ENCODE measurements around the gene SLC49A3. TPM values are rescaled to one million over a fixed set of nuclear protein-coding genes. Genes with fewer than 3 reads are reported as not detected.

Gene SLC49A3
- total and polyA plus RNA-seq, 10 of the 15 experiments (the other 5 are each of a cell fraction or from before 2014, with no cell fraction given) = 0.09 to 0.85 (median 0.18) TPM; not detected in 4

DNA sequence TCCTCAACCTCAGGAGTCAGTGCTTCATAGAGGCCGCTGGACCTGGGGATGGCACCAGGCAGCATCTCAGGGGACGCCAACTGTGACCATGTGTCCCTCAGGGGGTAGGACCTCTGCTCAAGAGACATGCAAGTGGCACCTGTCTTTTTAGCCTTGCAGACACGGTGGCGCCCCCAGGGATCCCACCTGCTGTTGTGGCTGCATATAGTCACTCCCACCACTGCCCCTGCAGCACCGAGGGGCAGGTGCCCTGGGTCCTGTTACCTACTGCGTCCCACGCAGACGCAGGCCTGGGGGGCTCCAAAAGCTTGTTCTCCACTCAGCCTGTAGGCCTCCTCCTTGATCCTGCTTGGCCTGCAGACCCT is 12.1 kb downstream of the SLC49A3 start (continued):
- TF ChIP-seq, protein P1, sequence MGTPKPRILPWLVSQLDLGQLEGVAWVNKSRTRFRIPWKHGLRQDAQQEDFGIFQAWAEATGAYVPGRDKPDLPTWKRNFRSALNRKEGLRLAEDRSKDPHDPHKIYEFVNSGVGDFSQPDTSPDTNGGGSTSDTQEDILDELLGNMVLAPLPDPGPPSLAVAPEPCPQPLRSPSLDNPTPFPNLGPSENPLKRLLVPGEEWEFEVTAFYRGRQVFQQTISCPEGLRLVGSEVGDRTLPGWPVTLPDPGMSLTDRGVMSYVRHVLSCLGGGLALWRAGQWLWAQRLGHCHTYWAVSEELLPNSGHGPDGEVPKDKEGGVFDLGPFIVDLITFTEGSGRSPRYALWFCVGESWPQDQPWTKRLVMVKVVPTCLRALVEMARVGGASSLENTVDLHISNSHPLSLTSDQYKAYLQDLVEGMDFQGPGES (IDR thresholded peaks at IDR 0.05) = no peak
- TF ChIP-seq SREBF2 (IDR thresholded peaks at IDR 0.05; ENCODE audit: low read length) = no peak
- no peak for TF ChIP-seq WRNIP1 (IDR thresholded peaks at IDR 0.05; ENCODE audit: borderline replicate concordance, low read depth, low read length)
- no peak for TF ChIP-seq NFIC (IDR thresholded peaks at IDR 0.05; ENCODE audit: low read depth, low read length)
- no peak for TF ChIP-seq NR2C1 (IDR thresholded peaks at IDR 0.05)
- TF ChIP-seq, protein P2, sequence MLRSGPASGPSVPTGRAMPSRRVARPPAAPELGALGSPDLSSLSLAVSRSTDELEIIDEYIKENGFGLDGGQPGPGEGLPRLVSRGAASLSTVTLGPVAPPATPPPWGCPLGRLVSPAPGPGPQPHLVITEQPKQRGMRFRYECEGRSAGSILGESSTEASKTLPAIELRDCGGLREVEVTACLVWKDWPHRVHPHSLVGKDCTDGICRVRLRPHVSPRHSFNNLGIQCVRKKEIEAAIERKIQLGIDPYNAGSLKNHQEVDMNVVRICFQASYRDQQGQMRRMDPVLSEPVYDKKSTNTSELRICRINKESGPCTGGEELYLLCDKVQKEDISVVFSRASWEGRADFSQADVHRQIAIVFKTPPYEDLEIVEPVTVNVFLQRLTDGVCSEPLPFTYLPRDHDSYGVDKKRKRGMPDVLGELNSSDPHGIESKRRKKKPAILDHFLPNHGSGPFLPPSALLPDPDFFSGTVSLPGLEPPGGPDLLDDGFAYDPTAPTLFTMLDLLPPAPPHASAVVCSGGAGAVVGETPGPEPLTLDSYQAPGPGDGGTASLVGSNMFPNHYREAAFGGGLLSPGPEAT (IDR thresholded peaks at IDR 0.05; ENCODE audit: low read depth) = no peak
- no peak for TF ChIP-seq HCFC1 (IDR thresholded peaks at IDR 0.05; ENCODE audit: low read length)

DNA sequence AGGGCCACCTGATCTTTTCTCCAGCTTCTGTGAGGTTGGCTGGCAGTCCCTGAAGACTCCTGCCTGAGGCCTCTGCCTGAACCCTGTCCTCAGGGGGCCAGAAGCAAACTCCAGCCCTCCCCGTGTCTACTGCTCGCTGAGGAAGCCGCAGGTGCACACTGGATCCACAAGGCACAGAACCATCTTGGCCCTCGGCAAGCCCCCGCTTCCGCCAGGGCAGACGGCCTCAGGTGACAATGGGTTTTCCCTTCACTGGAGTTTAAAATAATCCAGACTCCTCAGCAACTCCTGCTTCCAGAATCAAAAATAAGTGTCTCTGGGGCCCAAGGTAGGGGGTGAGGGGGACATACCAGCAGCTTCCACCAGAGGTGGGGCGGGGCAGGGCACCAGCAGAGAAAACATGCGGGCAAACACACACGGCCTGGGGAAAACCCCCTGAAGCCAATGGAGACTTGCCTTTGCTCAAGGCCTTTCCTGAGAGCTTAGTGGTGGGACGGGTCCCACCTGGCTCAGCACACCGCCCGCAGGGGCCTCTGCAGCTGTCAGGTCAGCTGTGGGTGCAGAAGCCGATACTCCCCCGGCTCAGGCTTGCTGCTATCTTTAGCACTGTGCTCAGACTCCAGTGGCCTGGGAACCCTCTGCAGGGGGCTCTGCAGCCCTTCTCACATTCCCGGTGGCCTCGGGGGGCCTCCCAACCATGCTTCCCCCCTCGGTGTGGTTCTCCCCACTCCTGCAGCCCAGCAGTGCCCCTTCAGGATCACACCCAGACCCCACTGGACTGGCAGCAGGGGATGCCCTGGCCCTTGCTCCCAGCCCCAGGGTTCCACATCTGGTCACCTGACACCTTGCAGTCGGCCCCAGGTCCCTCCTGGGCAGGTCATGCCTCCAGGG is 12.7 kb downstream of the SLC49A3 start:
- peak overlapping the region; percentile 92 for H3K27ac ChIP-seq (ENCODE audit: control insufficient read depth, insufficient read depth)
- peaks cover 4 to 7% of the 10 kb centered on the region in 2 experiments for H3K36me3 ChIP-seq (ENCODE audit: control insufficient read depth in 2 of 2, insufficient read depth in 2 of 2, low read length in 1 of 2)
- POLR2A ChIA-PET = interaction anchor here (0.5 to 2.6 kb wide), 5 partner anchors 12 to 246 kb away, joined by 4 to 14 read pairs (median 7); no protein-coding TSS in a partner anchor
- H3K4me2 ChIP-seq (ENCODE audit: control insufficient read depth, insufficient read depth) = peak overlapping the region; percentile 96
- in situ Hi-C loops (cut with MboI) = no loop called here
- CTCF ChIA-PET = interaction anchor here (0.9 to 2.3 kb wide), 5 partner anchors 8 to 311 kb away, joined by 3 to 8 read pairs (median 4); partner anchors contain the start of gene IDUA
- peak overlapping the region; percentile 53 for H3K9ac ChIP-seq (ENCODE audit: control insufficient read depth, insufficient read depth, low read length)
- RAD21 ChIA-PET (ENCODE audit: unreplicated experiment) = interaction anchor here (0.7 to 1.3 kb wide), 6 partner anchors 12 to 311 kb away, joined by 3 to 5 read pairs (median 4); partner anchors contain the start of gene IDUA
- BruUV-seq (replicated peaks) = TSS peak; percentile 78
- H3K9me3 ChIP-seq (replicated peaks; ENCODE audit: control insufficient read depth, insufficient read depth, low read length) = no peaks in the 10 kb centered on the region
- no peak for DNase-seq (ENCODE audit: low read depth, low spot score)
- peak overlapping the region; percentile 34; the same call in 1 of the 2 replicates for H2AFZ ChIP-seq (ENCODE audit: control insufficient read depth, low read depth, low read length)
- H3K4me1 ChIP-seq (ENCODE audit: control insufficient read depth, insufficient read depth, low read length) = peaks cover 38% of the 10 kb centered on the region
- SMC1A ChIA-PET (ENCODE audit: uncharacterized antibody, unreplicated experiment) = interaction anchor here (1.0 to 1.5 kb wide), 3 partner anchors 23 to 104 kb away, joined by 3 read pairs; no protein-coding TSS in a partner anchor
- intact Hi-C loops (cut with micrococcal nuclease; ENCODE audit: unreplicated experiment) = loop anchor here (2.0 to 10.0 kb wide), 4 partner anchors 23 to 431 kb away; partner anchors contain the start of genes GAK and TMEM175
- H3K4me3 ChIP-seq = peak overlapping the region; percentile 85
- 6% methylated on average over 19 of the region's 19 CpGs for WGBS (ENCODE audit: insufficient coverage, insufficient replicate concordance, low lambda C conversion rate, missing lambda C conversion rate)
- H3K79me2 ChIP-seq (ENCODE audit: control insufficient read depth, insufficient read depth, low read length) = peaks cover 24% of the 10 kb centered on the region
- ATAC-seq = peak; percentile 54
- FAIRE-seq = peak; percentile 71
- no peaks in the 10 kb centered on the region for H3K27me3 ChIP-seq (replicated peaks in 1 of 2; ENCODE audit: control insufficient read depth in 2 of 2, insufficient read depth in 2 of 2, low read length in 1 of 2)
- H4K20me1 ChIP-seq (ENCODE audit: control insufficient read depth, insufficient read depth) = no peaks in the 10 kb centered on the region
- no peak for TF ChIP-seq FOXM1 (IDR thresholded peaks at IDR 0.05; ENCODE audit: low read depth, low read length)
- TF ChIP-seq POLR2A (IDR thresholded peaks at IDR 0.05; ENCODE audit: low read depth, low read length) = no peak
- TF ChIP-seq, protein P3, sequence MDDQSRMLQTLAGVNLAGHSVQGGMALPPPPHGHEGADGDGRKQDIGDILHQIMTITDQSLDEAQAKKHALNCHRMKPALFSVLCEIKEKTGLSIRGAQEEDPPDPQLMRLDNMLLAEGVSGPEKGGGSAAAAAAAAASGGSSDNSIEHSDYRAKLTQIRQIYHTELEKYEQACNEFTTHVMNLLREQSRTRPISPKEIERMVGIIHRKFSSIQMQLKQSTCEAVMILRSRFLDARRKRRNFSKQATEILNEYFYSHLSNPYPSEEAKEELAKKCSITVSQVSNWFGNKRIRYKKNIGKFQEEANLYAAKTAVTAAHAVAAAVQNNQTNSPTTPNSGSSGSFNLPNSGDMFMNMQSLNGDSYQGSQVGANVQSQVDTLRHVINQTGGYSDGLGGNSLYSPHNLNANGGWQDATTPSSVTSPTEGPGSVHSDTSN (IDR thresholded peaks at IDR 0.05; ENCODE audit: insufficient replicate concordance, low read depth, low read length) = no peak
- TF ChIP-seq, protein P4, sequence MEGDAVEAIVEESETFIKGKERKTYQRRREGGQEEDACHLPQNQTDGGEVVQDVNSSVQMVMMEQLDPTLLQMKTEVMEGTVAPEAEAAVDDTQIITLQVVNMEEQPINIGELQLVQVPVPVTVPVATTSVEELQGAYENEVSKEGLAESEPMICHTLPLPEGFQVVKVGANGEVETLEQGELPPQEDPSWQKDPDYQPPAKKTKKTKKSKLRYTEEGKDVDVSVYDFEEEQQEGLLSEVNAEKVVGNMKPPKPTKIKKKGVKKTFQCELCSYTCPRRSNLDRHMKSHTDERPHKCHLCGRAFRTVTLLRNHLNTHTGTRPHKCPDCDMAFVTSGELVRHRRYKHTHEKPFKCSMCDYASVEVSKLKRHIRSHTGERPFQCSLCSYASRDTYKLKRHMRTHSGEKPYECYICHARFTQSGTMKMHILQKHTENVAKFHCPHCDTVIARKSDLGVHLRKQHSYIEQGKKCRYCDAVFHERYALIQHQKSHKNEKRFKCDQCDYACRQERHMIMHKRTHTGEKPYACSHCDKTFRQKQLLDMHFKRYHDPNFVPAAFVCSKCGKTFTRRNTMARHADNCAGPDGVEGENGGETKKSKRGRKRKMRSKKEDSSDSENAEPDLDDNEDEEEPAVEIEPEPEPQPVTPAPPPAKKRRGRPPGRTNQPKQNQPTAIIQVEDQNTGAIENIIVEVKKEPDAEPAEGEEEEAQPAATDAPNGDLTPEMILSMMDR (IDR thresholded peaks at IDR 0.05 in 2 of 3, conservative IDR thresholded peaks at IDR 0.05 in 1 of 3; ENCODE audit: control insufficient read depth in 2 of 3, extremely low read depth in 1 of 3, insufficient read depth in 1 of 3, low read depth in 3 of 3, low read length in 3 of 3) = no peak
- TF ChIP-seq NR2F1 (conservative IDR thresholded peaks at IDR 0.05) = 0 out of 2 replicates have a peak, but pooled peaks have one; percentile 16
- TF ChIP-seq BHLHE40 (IDR thresholded peaks at IDR 0.05; ENCODE audit: borderline replicate concordance in 1 of 2, low read depth in 2 of 2, low read length in 1 of 2) = no peak; a peak in 1 of 4 replicates
- TF ChIP-seq MYC (IDR thresholded peaks at IDR 0.05; ENCODE audit: insufficient read depth, insufficient read length, insufficient replicate concordance, low read length, severe bottlenecking) = no peak
- no peak for TF ChIP-seq BMI1 (IDR thresholded peaks at IDR 0.05; ENCODE audit: borderline replicate concordance)

Measured in GM12878 (cell line).